MCF 10A (cell line): Measurements from ENCODE around the gene CDK17. TPM values are rescaled to one million over a fixed set of nuclear protein-coding genes. Genes with fewer than 3 reads are reported as not detected.

Source experiments
- BruUV-seq: library from RNA; stranded (reverse); fragments of 400-500 nt; replicated peaks from 2 replicates; lab custom pipeline; 2021; lab: Mats Ljungman, UMichigan
- CTCF ChIA-PET: fragments of 300-600 bp; sonication (Branson Sonifier 250); formaldehyde crosslinking; extraction: SDS; loops from one replicate; lab custom pipeline; 2021; ENCODE audit warnings: antibody characterized with exemption, inconsistent platforms; lab: Yijun Ruan, JAX
- POLR2A ChIA-PET: fragments of 300-600, 350-650 bp; sonication (Branson Sonifier 250); formaldehyde crosslinking; extraction: SDS; loops from one replicate; lab custom pipeline; 2020; ENCODE audit warnings: antibody characterized with exemption, inconsistent platforms; lab: Yijun Ruan, JAX
- DNase-seq: peaks from one replicate; pipeline ENCODE4 v3.0.0-alpha.2; 2018; ENCODE audit not compliant: unreplicated experiment
- H3K27ac Mint-ChIP-seq: one replicate; pipeline ENCODE4 v1.8.0; 2022; ENCODE audit warnings: mild to moderate bottlenecking, low read depth, mixed read lengths; ENCODE audit not compliant: unreplicated experiment
- H3K27me3 Mint-ChIP-seq: one replicate; pipeline ENCODE4 v1.8.0; 2022; ENCODE audit warnings: mixed read lengths; ENCODE audit not compliant: insufficient read depth, unreplicated experiment
- H3K36me3 Mint-ChIP-seq: one replicate; pipeline ENCODE4 v1.8.0; 2022; ENCODE audit warnings: mild to moderate bottlenecking, moderate library complexity, mixed read lengths; ENCODE audit not compliant: insufficient read depth, unreplicated experiment
- H3K4me1 Mint-ChIP-seq: one replicate; pipeline ENCODE4 v1.8.0; 2022; ENCODE audit warnings: mixed read lengths; ENCODE audit not compliant: insufficient read depth, unreplicated experiment
- H3K4me3 Mint-ChIP-seq: one replicate; pipeline ENCODE4 v1.8.0; 2022; ENCODE audit warnings: mild to moderate bottlenecking, moderate library complexity, mixed read lengths; ENCODE audit not compliant: unreplicated experiment
- H3K9me3 Mint-ChIP-seq: one replicate; pipeline ENCODE4 v1.8.0; 2022; ENCODE audit warnings: mixed read lengths; ENCODE audit not compliant: unreplicated experiment
- intact Hi-C: fragments of 100-400 bp; cut with micrococcal nuclease; formaldehyde crosslinking; loops from 2 replicates; pipeline ENCODE4 v1.14.1; 2022
- total RNA-seq: library from RNA; stranded (reverse); gene quantifications from 2 replicates; pipeline ENCODE4 v1.2.3, GENCODE V29; 2022
- TF ChIP-seq, protein P1 (sequence below): fragments of 200-600 bp; IDR thresholded peaks from one replicate; pipeline ENCODE4 v1.8.0; 2022; ENCODE audit warnings: antibody characterized with exemption, mild to moderate bottlenecking; ENCODE audit not compliant: unreplicated experiment

Gene CDK17
- total RNA-seq, 1 experiment from 2014 or later = 49.8 TPM

DNA sequence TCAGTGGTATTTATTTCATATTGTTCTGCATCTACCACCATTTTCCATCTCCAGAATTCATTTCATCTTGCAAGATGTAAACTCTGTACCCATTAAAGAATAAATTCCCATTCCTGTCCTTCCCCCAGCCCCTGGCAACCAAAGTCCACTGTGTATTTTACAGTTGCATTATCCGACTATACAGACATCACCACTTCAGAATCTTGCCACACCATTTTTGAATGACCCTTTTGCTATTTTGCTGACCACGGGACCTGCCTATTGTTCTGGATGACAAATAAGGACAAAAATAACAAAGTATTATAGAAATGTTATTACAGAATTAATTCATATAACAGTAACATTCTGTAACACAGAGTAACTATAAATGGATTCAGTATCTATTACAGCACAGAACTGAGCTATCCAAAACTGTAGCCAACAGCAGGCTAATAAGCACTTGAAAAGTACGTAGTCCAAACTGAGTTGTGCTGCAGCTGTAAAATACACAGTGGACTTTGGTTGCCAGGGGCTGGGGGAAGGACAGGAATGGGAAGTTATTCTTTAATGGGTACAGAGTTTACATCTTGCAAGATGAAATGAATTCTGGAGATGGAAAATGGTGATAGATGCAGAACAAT lies 61.3 kb downstream of the CDK17 start:
- CTCF ChIA-PET = no interaction called here
- TF ChIP-seq, protein P1, sequence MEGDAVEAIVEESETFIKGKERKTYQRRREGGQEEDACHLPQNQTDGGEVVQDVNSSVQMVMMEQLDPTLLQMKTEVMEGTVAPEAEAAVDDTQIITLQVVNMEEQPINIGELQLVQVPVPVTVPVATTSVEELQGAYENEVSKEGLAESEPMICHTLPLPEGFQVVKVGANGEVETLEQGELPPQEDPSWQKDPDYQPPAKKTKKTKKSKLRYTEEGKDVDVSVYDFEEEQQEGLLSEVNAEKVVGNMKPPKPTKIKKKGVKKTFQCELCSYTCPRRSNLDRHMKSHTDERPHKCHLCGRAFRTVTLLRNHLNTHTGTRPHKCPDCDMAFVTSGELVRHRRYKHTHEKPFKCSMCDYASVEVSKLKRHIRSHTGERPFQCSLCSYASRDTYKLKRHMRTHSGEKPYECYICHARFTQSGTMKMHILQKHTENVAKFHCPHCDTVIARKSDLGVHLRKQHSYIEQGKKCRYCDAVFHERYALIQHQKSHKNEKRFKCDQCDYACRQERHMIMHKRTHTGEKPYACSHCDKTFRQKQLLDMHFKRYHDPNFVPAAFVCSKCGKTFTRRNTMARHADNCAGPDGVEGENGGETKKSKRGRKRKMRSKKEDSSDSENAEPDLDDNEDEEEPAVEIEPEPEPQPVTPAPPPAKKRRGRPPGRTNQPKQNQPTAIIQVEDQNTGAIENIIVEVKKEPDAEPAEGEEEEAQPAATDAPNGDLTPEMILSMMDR = no peak
- DNase-seq = no peak

GRCh38 chr12:96337953-96338352 lies 62.3 kb downstream of the CDK17 start:
- no TSS peak for BruUV-seq
- no peaks in the 10 kb centered on the region for H3K27me3 Mint-ChIP-seq
- CTCF ChIA-PET = interaction anchor here (0.9 kb wide), 1 partner anchor 10 kb away, joined by 6 read pairs; no protein-coding TSS in a partner anchor

More for the DNA sequence above, 61.3 kb downstream of the CDK17 start:
- POLR2A ChIA-PET = no interaction called here
- peaks cover 14% of the 10 kb centered on the region for H3K36me3 Mint-ChIP-seq
- no TSS peak for BruUV-seq
- intact Hi-C loops = no loop called here
- H3K27me3 Mint-ChIP-seq = no peaks in the 10 kb centered on the region
- no peak overlapping the region for H3K27ac Mint-ChIP-seq
- no peak overlapping the region for H3K4me3 Mint-ChIP-seq
- H3K9me3 Mint-ChIP-seq = peaks cover 8% of the 10 kb centered on the region
- H3K4me1 Mint-ChIP-seq = no peaks in the 10 kb centered on the region

DNA sequence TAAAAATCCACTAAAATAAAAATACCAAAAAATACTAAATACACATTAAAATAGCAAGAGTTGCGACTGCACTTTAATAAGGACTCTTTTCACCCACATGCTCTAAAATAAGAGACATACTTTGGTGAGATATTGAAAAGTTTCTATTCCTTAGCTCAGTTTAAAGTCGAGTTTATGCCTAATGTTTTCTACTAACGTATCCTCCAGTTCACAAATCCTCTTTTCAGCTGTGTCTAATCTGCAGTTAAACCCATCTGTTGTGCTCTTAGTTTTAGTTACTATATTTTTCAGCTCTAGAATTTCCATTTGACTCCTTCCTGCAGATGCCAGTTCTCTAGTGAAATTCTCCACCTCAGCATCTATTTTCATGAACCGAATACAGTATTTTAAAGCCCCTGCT lies 63.8 kb downstream of the CDK17 start:
- DNase-seq = no peak
- H3K4me3 Mint-ChIP-seq = no peak overlapping the region
- H3K4me1 Mint-ChIP-seq = no peaks in the 10 kb centered on the region
- no peak overlapping the region for H3K27ac Mint-ChIP-seq
- no TSS peak for BruUV-seq
- no peaks in the 10 kb centered on the region for H3K27me3 Mint-ChIP-seq
- ChIA-PET CTCF (interaction anchor here (0.7 to 2.1 kb wide), 4 partner anchors 11 to 179 kb away, joined by 3 to 11 read pairs (median 4); no protein-coding TSS in a partner anchor), POLR2A (interaction anchor here (0.7 to 1.9 kb wide), 4 partner anchors 11 to 395 kb away, joined by 3 to 7 read pairs (median 4); partner anchors contain the start of gene CCDC38)
- intact Hi-C loops = no loop called here
- H3K36me3 Mint-ChIP-seq = peaks cover 14% of the 10 kb centered on the region
- TF ChIP-seq, protein P1 = no peak
- H3K9me3 Mint-ChIP-seq = no peaks in the 10 kb centered on the region

More at GRCh38 chr12:96337953-96338352, 62.3 kb downstream of the CDK17 start:
- intact Hi-C loops = no loop called here
- no peaks in the 10 kb centered on the region for H3K9me3 Mint-ChIP-seq
- peaks cover 13% of the 10 kb centered on the region for H3K36me3 Mint-ChIP-seq
- TF ChIP-seq, protein P1 = no peak
- no peak for DNase-seq
- H3K4me1 Mint-ChIP-seq = no peaks in the 10 kb centered on the region
- POLR2A ChIA-PET = interaction anchor here (1.4 kb wide), 1 partner anchor 9 kb away, joined by 4 read pairs; no protein-coding TSS in a partner anchor
- no peak overlapping the region for H3K4me3 Mint-ChIP-seq
- no peak overlapping the region for H3K27ac Mint-ChIP-seq

- TF ChIP-seq, protein P1 = no peak
- intact Hi-C loops = no loop called here
- POLR2A ChIA-PET = interaction anchor here (0.7 to 1.9 kb wide), 3 partner anchors 9 to 75 kb away, joined by 3 to 7 read pairs (median 3); no protein-coding TSS in a partner anchor
- no TSS peak for BruUV-seq
- H3K27me3 Mint-ChIP-seq = no peaks in the 10 kb centered on the region
- CTCF ChIA-PET = interaction anchor here (0.6 to 2.1 kb wide), 3 partner anchors 12 to 120 kb away, joined by 3 to 11 read pairs (median 6); no protein-coding TSS in a partner anchor
- no peak overlapping the region for H3K27ac Mint-ChIP-seq
- H3K4me3 Mint-ChIP-seq = no peak overlapping the region
- no peaks in the 10 kb centered on the region for H3K9me3 Mint-ChIP-seq
- peaks cover 17% of the 10 kb centered on the region for H3K36me3 Mint-ChIP-seq
- no peaks in the 10 kb centered on the region for H3K4me1 Mint-ChIP-seq
- no peak for DNase-seq
Observed at GRCh38 chr12:96335270-96335669, 65.0 kb downstream of the CDK17 start.
